GM23248 (cell line): ENCODE measurements around the gene PELI2. TPM values are rescaled to one million over a fixed set of nuclear protein-coding genes. Genes with fewer than 3 reads are reported as not detected.

Source experiments
- DNase-seq: peaks from one replicate; pipeline ENCODE4 v3.0.0-alpha.2; 2015
- H2AFZ ChIP-seq: fragments of 200-600 bp; sonication (generic); 2 replicates; pipeline ENCODE4 v1.6.1; 2016; ENCODE audit warnings: antibody characterized with exemption
- H3F3A ChIP-seq: fragments of 200-600 bp; sonication (generic); 2 replicates; pipeline ENCODE4 v1.6.1; 2016; ENCODE audit warnings: mild to moderate bottlenecking, antibody characterized with exemption, mixed run types; ENCODE audit not compliant: insufficient read depth
- H3K27ac ChIP-seq: fragments of 200-600 bp; sonication (generic); 2 replicates; pipeline ENCODE4 v1.5.1; 2016; ENCODE audit warnings: mild to moderate bottlenecking
- H3K27me3 ChIP-seq: fragments of 200-600 bp; sonication (generic); replicated peaks from 2 replicates; pipeline ENCODE4 v1.6.1; 2016; ENCODE audit warnings: mild to moderate bottlenecking; ENCODE audit not compliant: insufficient read depth
- H3K36me3 ChIP-seq: fragments of 200-600 bp; sonication (generic); 2 replicates; pipeline ENCODE4 v1.6.1; 2016; ENCODE audit warnings: low read depth, mild to moderate bottlenecking
- H3K4me1 ChIP-seq: fragments of 200-600 bp; sonication (generic); 2 replicates; pipeline ENCODE4 v1.6.1; 2016; ENCODE audit warnings: mild to moderate bottlenecking; ENCODE audit not compliant: insufficient read depth
- H3K4me2 ChIP-seq: fragments of 200-600 bp; sonication (generic); one replicate; pipeline ENCODE4 v1.6.1; 2016; ENCODE audit warnings: mild to moderate bottlenecking; ENCODE audit not compliant: unreplicated experiment
- H3K4me3 ChIP-seq: fragments of 200-600 bp; sonication (generic); 2 replicates; pipeline ENCODE4 v1.5.1; 2016; ENCODE audit warnings: mild to moderate bottlenecking
- H3K79me2 ChIP-seq: fragments of 200-600 bp; sonication (generic); 2 replicates; pipeline ENCODE4 v1.6.1; 2016; ENCODE audit warnings: mild to moderate bottlenecking; ENCODE audit not compliant: insufficient read depth
- H3K9ac ChIP-seq: fragments of 200-600 bp; sonication (generic); 2 replicates; pipeline ENCODE4 v1.6.1; 2016; ENCODE audit warnings: mild to moderate bottlenecking
- H3K9me2 ChIP-seq: fragments of 200-600 bp; sonication (generic); 2 replicates; pipeline ENCODE4 v1.6.1; 2016; ENCODE audit warnings: mixed run types, mild to moderate bottlenecking, moderate library complexity; ENCODE audit not compliant: insufficient read depth
- H3K9me3 ChIP-seq: fragments of 200-600 bp; sonication (generic); one replicate; pipeline ENCODE4 v1.6.1; 2017; ENCODE audit warnings: low read depth
- H4K20me1 ChIP-seq: fragments of 200-600 bp; sonication (generic); 2 replicates; pipeline ENCODE4 v1.6.0; 2016; ENCODE audit not compliant: insufficient read depth
- EZH2 ChIP-seq: fragments of 200-600 bp; sonication (generic); IDR thresholded peaks from 2 replicates; pipeline ENCODE4 v1.6.1; 2018; ENCODE audit warnings: antibody characterized with exemption, mild to moderate bottlenecking; ENCODE audit not compliant: insufficient read depth, poor library complexity, severe bottlenecking
- EZH2phosphoT487 ChIP-seq: fragments of 200-600 bp; sonication (generic); IDR thresholded peaks from 2 replicates; pipeline ENCODE4 v1.6.1; 2018; ENCODE audit warnings: antibody characterized with exemption, moderate library complexity, mild to moderate bottlenecking, low read depth; ENCODE audit not compliant: insufficient read depth
- WGBS, 2 experiments: methylation state at CpG; one replicate each; pipeline ENCODE4 v1.1.6; 2015 to 2017; ENCODE audit warnings: low lambda C conversion rate in 2 of 2, low coverage in 1 of 2; ENCODE audit errors: missing lambda C conversion rate in 2 of 2; 5-methylcytosine and 5-hydroxymethylcytosine counted together
- in situ Hi-C: fragments of 300-500 bp; cut with MboI; formaldehyde crosslinking; loops from 2 replicates; pipeline ENCODE4 v1.15.0; 2020
- polyA plus RNA-seq: library from polyadenylated mRNA; unstranded; fragments of >200 nt; fragmentation: Nextera tagmentation; extraction: Ambion mirVana; gene quantifications from 2 replicates; pipeline ENCODE4 v1.2.1, GENCODE V29; 2016
- total RNA-seq: library from RNA; depleted of rRNA; stranded (reverse); fragments of >200 nt; shearing (Covaris generic); gene quantifications from 2 replicates; pipeline ENCODE4 v1.2.3, GENCODE V29; 2014

PELI2 gene
- total and polyA plus RNA-seq, 2 experiments from 2014 or later = 1.2 to 1.3 TPM

DNA sequence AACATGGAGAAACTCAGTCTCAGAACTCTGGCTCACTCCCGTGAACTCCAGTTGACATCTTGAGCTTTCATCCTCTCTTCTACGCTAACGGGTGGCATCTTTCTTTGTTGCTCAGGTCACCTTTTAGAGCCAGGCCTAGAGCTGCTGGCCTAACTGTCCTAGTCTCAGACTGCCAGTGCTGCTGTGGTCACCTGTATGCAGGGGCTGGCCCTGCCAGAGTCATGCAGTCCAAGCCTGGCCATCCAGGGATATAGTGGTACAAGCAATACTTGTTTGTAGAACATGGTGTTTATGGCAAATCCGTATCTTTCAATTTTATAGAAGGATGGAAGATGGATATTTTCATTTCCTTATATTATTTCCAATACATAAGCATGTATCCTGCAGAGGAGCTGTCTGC is 117.2 kb downstream of the PELI2 start:
- 59 to 64% methylated on average over 4 of the region's 4 CpGs for WGBS, 2 experiments
- Histone ChIP-seq H3K9me3 (no peaks in the 10 kb centered on the region), H3K27me3 (no peaks in the 10 kb centered on the region), H3K27ac (no peak overlapping the region), H3K9ac (no peak overlapping the region), H3F3A (no peaks in the 10 kb centered on the region), H2AFZ (no peak overlapping the region), H3K4me3 (no peak overlapping the region), H3K4me1 (no peaks in the 10 kb centered on the region), H3K9me2 (no peaks in the 10 kb centered on the region), H3K4me2 (no peak overlapping the region), H3K79me2 (no peaks in the 10 kb centered on the region), H4K20me1 (no peaks in the 10 kb centered on the region), H3K36me3 (no peaks in the 10 kb centered on the region)
- no peak for DNase-seq
- in situ Hi-C loops = no loop called here
- TF ChIP-seq EZH2 = no peak
- no peak for TF ChIP-seq EZH2phosphoT487

DNA sequence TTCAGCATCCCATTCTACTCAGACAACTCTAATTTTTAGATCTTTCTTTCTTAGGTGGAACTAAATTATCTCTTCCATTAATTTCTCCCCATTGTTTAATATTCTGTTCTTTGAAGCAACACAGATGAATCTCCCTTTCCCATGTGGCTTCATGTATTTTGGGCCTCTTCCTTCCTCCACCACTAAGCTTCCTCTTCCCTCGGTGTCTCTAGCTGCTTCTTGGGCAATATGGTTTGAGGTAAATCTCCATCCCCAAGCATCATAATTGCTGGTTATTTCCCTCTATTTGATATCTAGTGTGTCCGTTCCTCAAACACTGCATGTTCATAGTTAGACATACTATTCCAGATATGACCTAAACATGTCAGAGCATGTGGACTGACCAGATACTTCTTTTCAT is 119.2 kb downstream of the PELI2 start:
- 0 out of 2 replicates have a peak, but pooled peaks cover 6% of the 10 kb centered on the region for H3K4me1 ChIP-seq
- H3K27ac ChIP-seq = no peak overlapping the region
- in situ Hi-C loops = no loop called here
- no peaks in the 10 kb centered on the region for H3K79me2 ChIP-seq
- TF ChIP-seq EZH2 (no peak), EZH2phosphoT487 (no peak)
- H3F3A ChIP-seq = no peaks in the 10 kb centered on the region
- 50% methylated on average over 2 of the region's 2 CpGs for WGBS, 2 experiments
- no peaks in the 10 kb centered on the region for H4K20me1 ChIP-seq
- no peak overlapping the region for H3K9ac ChIP-seq
- no peaks in the 10 kb centered on the region for H3K27me3 ChIP-seq
- no peak overlapping the region for H3K4me2 ChIP-seq
- H3K9me3 ChIP-seq = no peaks in the 10 kb centered on the region
- H3K9me2 ChIP-seq = no peaks in the 10 kb centered on the region
- H3K4me3 ChIP-seq = no peak overlapping the region
- H3K36me3 ChIP-seq = no peaks in the 10 kb centered on the region
- no peak overlapping the region for H2AFZ ChIP-seq
- no peak for DNase-seq

DNA sequence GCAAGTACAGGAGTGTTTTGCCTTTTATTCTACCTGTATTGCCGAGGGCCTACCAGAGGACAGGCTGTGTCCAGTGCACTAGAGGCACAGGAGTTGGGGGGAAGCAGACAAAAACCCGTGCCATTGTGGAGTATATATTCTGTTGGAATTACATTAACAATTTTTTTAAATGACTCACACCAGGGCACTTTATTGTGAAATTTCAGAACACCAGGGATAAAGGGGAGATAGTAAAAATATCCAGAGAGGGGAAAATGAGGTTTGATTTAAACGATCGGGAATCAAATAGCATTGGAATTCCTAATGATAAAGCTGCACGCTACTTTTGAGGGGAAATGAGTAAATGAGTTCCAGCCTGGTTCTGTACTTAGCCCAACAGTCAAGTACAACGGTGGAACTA is 123.2 kb downstream of the PELI2 start:
- Histone ChIP-seq H3K4me2 (no peak overlapping the region), H3F3A (peaks cover 18% of the 10 kb centered on the region), H4K20me1 (no peaks in the 10 kb centered on the region), H3K9me3 (no peaks in the 10 kb centered on the region), H3K4me3 (no peak overlapping the region), H3K36me3 (no peaks in the 10 kb centered on the region), H3K9ac (no peak overlapping the region), H3K9me2 (no peaks in the 10 kb centered on the region), H2AFZ (no peak overlapping the region), H3K27ac (no peak overlapping the region), H3K4me1 (peaks cover 20% of the 10 kb centered on the region), H3K27me3 (no peaks in the 10 kb centered on the region), H3K79me2 (no peaks in the 10 kb centered on the region)
- WGBS, 2 experiments = 85 to 86% methylated on average over 6 of the region's 6 CpGs
- TF ChIP-seq EZH2phosphoT487 = no peak
- TF ChIP-seq EZH2 = no peak
- in situ Hi-C loops = no loop called here
- peak; percentile 44 for DNase-seq

DNA sequence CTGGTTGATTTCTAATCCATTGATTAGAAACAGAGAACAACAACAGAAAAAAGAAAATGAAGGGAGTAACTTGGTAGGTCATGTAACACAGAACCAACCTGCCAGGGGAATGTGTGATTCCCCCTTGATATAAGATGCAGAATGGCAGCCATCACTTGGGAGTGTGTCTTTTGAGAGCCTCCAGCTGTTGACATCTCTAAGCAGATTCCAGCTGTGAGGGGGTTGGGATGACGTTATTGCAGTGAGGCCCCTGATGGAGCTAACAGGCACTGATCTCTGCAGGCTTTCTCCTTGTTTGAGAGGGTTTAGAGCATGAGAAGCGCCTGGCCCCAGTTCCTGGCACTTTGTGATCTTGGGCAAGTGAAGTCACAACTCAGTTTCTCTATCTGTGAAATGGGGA is 124.9 kb downstream of the PELI2 start:
- Histone ChIP-seq H3K4me3 (no peak overlapping the region), H3K4me1 (peaks cover 20% of the 10 kb centered on the region), H3K4me2 (no peak overlapping the region), H4K20me1 (no peaks in the 10 kb centered on the region), H3K27ac (no peak overlapping the region), H3K9me2 (no peaks in the 10 kb centered on the region), H2AFZ (no peak overlapping the region), H3K79me2 (no peaks in the 10 kb centered on the region), H3K9me3 (no peaks in the 10 kb centered on the region), H3K27me3 (no peaks in the 10 kb centered on the region), H3K9ac (no peak overlapping the region), H3F3A (peaks cover 18% of the 10 kb centered on the region), H3K36me3 (no peaks in the 10 kb centered on the region)
- TF ChIP-seq EZH2 = no peak
- TF ChIP-seq EZH2phosphoT487 = no peak
- WGBS, 2 experiments = 86 to 89% methylated on average over 2 of the region's 2 CpGs
- no peak for DNase-seq
- in situ Hi-C loops = no loop called here

DNA sequence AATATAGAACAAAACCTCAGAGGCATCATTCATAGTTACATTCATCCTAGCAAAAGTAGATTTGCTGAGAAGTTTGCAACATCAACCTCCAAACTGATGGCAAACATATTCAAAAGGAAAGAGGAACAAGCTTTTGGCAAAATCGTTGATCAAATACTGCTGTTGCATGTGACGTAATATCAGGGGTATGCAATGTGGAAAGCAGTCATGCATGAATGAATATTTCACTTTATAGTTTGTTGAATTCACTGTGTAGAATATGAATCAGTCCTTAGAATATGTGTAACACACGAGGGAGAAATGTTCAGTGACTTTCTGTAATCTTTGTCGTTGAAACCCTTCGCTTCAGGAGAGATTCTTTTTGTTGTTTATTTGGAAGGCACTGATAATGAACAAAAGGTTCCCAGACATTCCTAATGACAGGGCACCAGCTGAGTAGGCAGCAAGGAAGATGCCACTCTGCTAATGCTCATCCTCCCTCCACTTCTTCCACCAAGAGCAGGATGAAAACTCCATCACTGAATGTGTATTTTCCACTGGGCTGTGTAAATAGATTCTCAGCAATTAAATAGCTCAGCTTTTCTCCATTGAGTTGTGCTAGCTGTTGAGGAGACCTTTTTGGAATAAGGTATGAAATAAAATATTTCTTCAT is 126.1 kb downstream of the PELI2 start:
- H3K27ac ChIP-seq = peak overlapping the region; percentile 81
- H3K9me2 ChIP-seq = no peaks in the 10 kb centered on the region
- H3K4me3 ChIP-seq = peak overlapping the region; percentile 51
- in situ Hi-C loops = no loop called here
- H3F3A ChIP-seq = peaks cover 18% of the 10 kb centered on the region
- H2AFZ ChIP-seq = peak overlapping the region; percentile 57
- TF ChIP-seq EZH2 = no peak
- no peak for TF ChIP-seq EZH2phosphoT487
- H3K27me3 ChIP-seq = no peaks in the 10 kb centered on the region
- peaks cover 20% of the 10 kb centered on the region for H3K4me1 ChIP-seq
- H3K36me3 ChIP-seq = no peaks in the 10 kb centered on the region
- WGBS, 2 experiments = 2 to 3% methylated on average over 5 of the region's 5 CpGs
- H3K9me3 ChIP-seq = no peaks in the 10 kb centered on the region
- no peaks in the 10 kb centered on the region for H3K79me2 ChIP-seq
- H4K20me1 ChIP-seq = no peaks in the 10 kb centered on the region
- H3K4me2 ChIP-seq = peak overlapping the region; percentile 66
- H3K9ac ChIP-seq = peak overlapping the region; percentile 54
- peak; percentile 91 for DNase-seq
